ENCODE data around the gene TEX29. TPM values are rescaled to one million over a fixed set of nuclear protein-coding genes. Genes with fewer than 3 reads are reported as not detected.

TEX29 gene
- total RNA-seq, 1 experiment from 2014 or later: not detected

DNA sequence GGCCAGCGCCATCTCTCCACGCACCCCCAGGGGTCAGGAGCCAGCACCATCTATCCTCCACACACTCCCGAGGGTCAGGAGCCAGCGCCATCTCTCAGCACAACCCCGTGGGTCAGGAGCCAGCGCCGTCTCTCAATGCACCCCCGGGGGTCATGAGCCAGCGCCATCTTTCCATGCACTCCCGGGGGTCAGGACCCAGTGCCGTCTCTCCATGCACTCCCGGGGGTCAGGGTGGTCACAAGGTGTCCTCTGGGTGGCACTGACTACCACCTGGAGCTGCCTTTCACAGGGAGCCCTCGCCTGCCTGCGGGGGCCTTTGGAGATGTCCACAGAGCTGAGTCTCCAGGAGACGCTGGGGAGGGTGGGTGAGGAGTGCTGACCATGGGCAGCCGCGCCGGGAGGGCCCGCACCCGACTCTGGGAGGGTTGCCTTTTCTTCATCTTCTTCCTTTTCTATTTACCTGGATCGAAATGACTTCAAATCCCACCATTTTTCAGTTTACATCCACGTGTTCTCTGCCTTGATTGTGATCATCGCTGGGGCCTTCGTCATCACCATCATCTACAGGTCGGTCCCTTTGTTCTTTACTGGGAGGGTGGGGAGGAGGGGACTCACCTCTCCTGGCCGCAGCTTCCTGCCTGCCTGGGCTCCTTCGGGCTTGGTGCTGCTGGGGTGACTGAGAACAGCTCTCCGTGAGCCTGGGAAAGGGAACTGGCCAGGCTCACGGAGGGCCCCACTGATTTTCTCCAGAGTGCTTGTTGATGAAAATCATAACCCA lies 19.1 kb downstream of the TEX29 start:
- no peak for DNase-seq (ENCODE audit: low spot score)

DNA sequence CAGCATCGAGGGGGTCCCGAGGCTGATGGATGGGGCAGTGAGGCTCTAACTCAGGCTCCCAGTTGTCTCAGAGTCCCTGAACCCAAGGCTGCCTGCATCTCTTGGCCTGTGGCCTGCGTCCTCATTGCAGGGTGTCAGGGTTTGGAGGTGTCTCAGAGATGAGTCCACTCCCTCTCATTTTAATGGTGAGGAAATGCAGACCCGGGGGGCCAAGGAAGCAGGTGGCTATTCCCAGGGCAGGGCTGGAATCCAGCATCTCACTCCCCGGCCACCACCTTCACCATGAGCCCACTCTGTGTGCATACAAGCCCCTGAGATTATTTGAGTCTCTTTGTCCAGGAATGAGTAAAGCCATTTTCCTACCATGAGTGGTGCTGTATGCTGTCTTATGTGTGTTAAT lies 21.4 kb downstream of the TEX29 start:
- no peak for DNase-seq (ENCODE audit: low spot score)

- DNase-seq (ENCODE audit: low spot score): no peak
These were observed 22.3 kb downstream of the TEX29 start for GRCh38 chr13:111342721-111343120.

GRCh38 chr13:111343186-111343805 lies 22.9 kb downstream of the TEX29 start:
- DNase-seq (ENCODE audit: low spot score): no peak

DNA sequence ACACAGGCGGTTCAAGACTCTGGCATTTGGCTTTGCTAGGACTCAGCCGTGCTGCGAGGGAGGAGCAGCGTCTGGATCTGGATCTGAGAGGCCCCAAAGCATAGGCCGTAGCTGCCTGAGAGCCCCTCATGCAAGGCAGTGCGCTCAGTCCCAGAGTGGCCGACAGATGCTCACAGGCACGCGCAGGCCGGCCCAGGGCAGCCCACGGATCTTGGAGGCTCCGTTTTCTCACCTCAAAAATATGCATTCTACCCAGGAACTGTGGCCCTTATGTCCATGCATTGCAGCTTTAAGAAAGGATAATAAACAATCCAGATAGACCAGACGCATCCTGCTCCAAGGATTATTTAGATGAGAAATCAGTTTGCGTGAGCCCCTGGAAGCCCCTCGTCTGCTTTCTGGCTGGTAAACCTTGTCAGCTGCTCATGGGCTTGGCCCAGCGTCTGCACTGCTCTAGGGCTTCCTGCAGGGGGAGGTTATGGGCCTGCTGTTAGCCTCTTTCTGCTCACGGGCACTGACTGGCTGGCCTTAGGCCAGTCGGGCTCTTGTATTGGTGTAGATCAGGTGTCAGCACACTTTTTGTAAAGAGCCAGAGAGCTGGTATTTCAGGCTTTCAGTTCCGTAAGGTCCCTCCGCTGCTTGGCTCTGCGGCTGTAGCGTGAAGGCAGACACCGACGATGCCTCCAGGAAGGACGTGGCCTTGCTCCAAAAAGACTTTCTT lies 24.2 kb downstream of the TEX29 start:
- DNase-seq (ENCODE audit: low spot score): no peak

DNA sequence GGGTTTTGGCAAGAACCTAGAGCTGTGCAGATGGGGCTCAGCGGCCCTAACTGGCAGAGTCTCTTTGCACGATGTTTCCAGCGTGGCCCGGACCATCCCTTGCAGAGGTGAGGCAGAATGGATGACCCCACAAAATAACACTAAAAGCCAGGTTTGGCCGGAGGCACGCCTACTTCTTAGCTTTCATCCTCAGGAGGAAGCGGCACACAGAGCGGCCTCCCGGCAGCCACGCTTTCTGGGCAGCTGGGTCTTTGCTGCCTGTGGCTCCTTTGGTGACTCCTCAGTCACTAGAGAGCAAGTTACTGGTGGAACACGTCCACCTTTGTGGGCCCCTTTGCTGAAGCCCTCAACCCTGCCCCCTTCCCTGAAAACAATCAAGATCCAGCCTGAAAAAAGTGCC lies 25.2 kb downstream of the TEX29 start:
- DNase-seq (ENCODE audit: low spot score): no peak

DNA sequence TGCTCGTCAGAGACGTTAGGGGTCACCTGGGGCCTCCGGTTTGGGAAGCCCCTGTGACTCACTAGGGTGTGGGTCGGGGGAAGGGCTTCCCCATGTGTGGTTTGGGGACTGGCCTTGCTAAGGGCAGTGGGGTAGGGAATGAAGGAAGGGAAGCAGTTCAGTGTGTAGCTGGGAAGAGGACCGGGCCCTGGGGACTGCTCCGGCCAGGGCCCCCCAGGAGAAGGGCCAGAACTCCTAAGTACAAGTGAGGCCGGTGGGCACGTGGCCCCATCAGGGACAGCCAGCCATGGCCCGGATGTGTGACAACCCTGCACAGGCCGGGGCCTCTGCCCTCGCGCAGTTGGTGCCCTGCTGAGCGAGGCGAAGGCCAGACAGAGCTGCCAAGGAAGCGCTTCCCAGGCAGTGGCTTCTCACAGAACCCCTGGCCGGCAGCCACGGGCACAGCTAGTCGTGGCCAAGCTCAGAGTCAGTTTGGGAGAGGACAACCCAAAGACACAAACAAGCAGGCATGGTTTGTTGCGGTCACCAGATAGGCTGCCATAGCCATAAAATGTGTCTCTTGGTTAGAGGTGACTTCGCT lies 25.7 kb downstream of the TEX29 start:
- no peak for DNase-seq (ENCODE audit: low spot score)

GRCh38 chr13:111347438-111347837 lies 27.0 kb downstream of the TEX29 start:
- DNase-seq (ENCODE audit: low spot score): no peak

- DNase-seq (ENCODE audit: low spot score): no peak
These were observed 33.1 kb downstream of the TEX29 start for GRCh38 chr13:111353508-111353907.

- DNase-seq (ENCODE audit: low spot score): no peak
These were observed 34.3 kb downstream of the TEX29 start for GRCh38 chr13:111354789-111355188.

- DNase-seq (ENCODE audit: low spot score): no peak
These were observed 36.4 kb downstream of the TEX29 start for GRCh38 chr13:111356795-111357194.

DNA sequence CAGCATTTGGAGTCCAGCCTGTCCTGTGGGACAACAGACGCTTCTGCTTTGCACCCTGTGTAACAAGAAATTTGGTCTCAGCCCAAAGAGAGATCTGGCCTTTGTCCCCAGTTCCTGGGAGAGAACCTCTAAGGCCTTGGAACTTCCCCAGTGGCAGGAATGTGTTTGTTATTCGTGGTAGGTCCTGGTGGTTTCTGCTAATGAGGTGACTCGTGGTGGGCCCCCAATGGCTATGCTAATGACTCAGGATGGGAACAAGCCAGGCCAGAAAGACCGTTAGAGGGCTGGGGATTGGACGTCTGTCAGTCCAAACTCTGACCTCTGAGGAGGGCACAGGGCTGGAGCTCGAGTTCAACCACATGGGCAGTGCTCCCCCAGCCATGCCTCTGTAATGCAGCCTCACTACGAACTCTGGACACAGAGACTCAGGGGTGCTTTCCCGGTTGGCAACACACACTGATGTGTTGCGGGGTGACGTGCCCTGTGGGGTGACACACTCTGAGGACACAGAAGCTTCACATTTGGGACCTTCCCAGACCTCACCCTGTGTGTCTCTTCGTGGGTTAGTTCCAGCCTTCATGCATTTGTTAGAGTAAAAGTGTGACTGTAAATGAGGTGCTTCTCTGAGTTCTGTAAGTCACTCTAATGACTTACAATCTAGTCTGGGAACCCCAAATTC lies 38.9 kb downstream of the TEX29 start:
- no peak for DNase-seq (ENCODE audit: low spot score)

- DNase-seq (ENCODE audit: low spot score): no peak
These were observed 39.5 kb downstream of the TEX29 start for GRCh38 chr13:111359930-111360329.

DNA sequence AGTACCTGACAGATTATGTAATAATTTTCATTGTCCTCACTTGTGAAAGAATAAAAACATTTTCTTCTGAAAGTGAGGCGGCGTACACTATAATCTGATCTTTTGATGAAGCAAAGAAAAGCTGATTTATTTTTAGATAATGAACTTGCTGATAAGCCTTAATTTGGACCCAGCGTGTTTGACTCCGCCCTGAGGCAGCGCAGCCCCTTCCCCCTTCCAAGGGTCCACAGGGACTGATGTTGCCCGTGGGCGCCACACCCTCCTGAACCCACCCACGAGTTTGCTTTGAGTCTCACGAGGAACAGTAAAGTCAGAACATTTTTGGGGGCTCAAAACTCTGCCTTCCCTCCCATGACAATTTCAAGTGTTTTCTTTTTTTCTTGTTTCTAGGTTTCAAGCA lies 40.0 kb downstream of the TEX29 start:
- no peak for DNase-seq (ENCODE audit: low spot score)

- no peak for DNase-seq (ENCODE audit: low spot score)
These were observed 40.8 kb downstream of the TEX29 start for GRCh38 chr13:111361046-111361872.

DNA sequence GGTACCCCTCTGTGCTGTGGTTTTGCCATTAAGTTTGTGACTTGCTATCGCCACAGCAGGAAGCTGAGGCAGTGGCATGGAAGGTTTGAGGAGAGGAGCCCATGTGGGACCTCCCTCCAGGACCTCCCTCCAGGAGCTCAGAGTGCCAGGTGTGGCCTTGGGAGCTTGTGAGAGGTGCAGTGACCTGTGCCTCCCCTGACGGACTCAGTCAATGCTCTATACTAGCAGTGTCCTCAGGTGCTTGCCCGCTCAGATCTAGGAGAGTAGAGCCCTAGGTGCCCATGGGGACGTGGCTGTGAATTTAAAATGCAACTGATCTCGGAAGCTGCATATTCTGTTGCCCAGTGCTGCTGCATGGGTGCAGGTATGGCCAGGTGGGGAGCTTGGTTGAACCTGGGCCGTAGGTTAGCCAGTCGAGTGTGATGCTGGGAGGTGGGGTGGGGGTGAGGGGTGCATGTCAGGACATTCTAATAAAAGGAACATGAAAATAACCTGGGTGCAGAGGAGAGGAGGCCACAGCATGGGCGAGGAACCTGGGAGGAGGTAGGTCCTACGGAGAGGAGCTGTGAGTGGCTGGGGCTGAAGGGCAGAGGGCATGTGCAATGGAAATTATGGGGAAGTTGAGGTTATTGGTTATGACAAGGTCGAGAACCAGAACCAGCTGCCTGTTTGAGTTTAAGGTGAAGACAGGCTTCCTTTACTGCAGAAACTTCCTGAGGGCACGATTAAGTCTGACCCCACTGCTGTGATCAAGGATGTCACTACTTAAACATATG lies 41.6 kb downstream of the TEX29 start:
- DNase-seq (ENCODE audit: low spot score): no peak

DNA sequence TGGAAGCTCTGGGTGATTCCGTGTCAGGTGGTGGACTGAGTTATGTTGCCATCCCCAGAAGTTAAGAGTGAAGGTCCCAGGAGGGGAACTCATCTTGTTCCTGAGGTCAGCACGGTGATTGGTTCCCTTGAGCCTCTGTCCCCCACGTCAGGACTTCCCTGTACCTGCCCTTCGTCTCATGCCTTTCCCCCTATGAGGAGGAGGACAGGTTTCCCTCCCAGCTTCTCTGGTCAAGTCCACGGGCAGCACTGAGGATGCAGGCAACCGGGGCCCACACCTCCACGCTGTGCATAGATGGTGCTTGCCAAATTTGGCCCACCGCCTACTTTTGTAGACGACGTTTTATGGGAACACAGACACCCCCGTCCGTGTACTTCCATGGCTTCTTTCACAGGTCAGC lies 42.7 kb downstream of the TEX29 start:
- DNase-seq (ENCODE audit: low spot score): no peak

GRCh38 chr13:111363591-111363990 lies 43.1 kb downstream of the TEX29 start:
- DNase-seq (ENCODE audit: low spot score): no peak

- DNase-seq (ENCODE audit: low spot score): no peak
These were observed 44.9 kb downstream of the TEX29 start for GRCh38 chr13:111365149-111366005.

All from H4 (cell line).